ENCODE results near the gene CBFA2T2. TPM values are rescaled to one million over a fixed set of nuclear protein-coding genes. Genes with fewer than 3 reads are reported as not detected.
"Not testable (repeated sequence)": the region's sequence is repeated elsewhere in the genome, so short reads cannot be mapped to it uniquely, and the experiment has no call there.

CBFA2T2 gene
- polyA plus RNA-seq, 4 donors, result 21.8 to 29.8 (median 25.1) TPM

DNA sequence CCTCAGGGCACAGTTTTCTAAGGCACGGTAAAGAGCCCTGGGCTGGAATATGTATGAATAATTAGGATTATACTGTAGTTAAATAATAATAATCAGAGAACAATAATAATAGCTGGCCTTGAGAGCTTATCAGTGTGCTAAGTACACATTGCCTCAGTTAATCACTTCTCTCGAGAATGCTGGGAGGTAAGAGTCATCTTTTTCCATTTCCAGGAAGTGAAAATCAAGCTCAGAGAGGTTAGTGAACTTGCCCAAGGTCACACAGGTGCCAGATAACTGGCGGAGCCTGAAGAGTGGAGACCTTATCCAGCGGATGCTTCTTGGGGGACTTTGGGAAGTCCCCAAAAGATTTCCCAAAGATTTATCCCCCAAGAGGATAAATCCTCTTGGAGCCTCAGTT lies 19.4 kb upstream of the CBFA2T2 start:
- DNase-seq (ENCODE audit: low read depth in 4 of 4, low spot score in 3 of 4), result no peak

DNA sequence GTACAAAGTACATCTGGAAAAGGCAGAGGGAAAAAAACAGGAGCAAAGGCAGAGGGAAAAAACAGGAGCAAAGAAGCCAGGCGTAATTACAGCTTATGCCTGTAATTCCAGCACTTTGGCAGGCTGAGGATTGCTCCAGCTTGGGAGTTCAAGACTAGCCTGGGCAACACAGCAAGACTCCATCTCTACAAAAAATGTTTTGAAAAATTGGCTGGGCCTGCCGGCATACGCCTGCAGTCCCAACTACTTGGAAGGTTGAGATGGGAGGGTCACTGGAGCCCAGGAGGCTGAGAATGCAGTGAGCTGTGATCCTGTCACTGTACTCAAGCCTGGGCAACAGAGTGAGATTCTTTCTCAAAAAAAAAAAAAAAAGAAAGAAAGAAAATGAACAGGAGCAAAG lies 19.0 kb upstream of the CBFA2T2 start:
- no peak for DNase-seq (ENCODE audit: low read depth in 4 of 4, low spot score in 3 of 4)

DNA sequence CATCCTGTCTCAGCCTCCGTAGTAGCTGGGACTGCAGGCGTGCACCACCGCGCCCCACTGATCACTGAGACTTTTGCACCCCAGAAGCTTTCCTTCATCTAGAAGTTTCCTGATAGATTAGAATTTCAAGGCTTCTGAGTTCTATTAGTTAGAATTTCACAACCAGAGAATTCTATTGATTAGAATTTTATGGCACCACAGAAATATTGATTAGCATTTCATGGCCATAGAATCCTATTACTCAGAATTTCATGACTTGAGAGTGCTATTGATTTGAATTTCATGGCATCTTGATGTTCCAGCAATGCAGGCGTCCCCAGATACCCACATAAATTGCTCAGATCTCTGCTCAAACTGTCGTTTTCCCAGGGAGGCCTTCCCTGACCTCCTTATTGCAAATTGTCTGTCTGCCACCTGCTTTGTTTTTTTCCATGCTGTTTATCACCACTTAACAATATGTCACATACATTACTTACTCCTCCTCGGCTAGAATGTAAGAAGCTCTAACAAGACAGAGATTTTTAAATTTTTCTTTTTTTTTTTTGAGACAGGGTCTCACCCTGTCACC lies 16.9 kb upstream of the CBFA2T2 start:
- DNase-seq (ENCODE audit: low read depth in 4 of 4, low spot score in 3 of 4), result no peak

DNA sequence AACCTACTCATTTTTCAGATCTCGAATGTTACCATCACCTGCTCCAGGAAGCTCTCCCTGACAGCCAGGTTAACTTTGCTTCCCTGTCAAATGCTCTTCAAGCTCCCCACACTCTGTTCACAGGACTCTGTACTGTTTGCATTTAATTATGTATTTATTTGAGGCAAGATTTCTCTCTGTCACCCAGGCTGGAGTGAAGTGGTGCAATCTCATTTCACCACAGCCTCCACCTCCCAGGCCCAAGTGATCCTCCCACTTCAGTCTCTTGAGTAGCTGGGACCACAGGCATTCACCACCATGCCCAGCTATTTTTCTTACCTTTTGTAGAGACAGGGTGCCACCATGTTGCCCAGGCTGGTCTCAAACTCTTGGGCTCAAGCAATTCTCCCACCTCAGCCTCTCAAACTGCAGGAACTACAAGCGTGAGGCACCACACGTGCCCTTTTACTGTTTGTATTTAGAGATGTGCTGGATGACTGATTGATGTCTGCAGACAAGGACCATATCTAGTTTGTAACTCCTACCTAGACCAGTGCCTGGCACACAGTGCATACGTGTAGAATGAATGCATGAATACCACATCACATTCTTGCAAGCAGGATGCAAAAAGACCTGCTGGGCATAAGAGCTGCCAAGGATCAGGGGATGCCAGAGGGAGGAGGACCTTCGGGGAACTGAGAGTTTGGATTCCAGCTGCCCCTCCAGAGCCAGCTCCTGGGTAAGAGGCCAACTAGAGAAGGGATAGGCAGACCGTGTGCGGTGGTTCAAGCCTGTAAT lies 15.6 kb upstream of the CBFA2T2 start:
- DNase-seq (ENCODE audit: low read depth in 4 of 4, low spot score in 3 of 4), result no peak

DNA sequence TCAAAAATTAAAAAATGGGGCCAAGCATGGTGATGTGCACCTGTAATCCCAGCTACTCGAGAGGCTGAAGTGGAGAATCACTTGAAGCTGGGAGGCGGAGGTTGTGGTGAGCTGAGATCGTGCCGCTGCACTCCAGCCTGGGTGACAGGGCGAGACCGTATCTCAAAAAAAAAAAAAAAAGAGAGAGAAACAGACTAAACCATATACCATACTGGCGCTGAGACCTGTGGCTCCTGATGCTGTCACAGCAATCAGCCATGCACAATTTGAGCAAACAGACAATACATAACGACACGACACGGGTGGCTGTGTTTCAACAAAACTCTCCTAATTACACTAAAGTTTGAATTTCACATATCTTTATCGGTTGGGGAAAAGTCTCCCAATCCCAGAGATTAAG lies 14.9 kb upstream of the CBFA2T2 start:
- no peak for DNase-seq (ENCODE audit: low read depth in 4 of 4, low spot score in 3 of 4)

DNA sequence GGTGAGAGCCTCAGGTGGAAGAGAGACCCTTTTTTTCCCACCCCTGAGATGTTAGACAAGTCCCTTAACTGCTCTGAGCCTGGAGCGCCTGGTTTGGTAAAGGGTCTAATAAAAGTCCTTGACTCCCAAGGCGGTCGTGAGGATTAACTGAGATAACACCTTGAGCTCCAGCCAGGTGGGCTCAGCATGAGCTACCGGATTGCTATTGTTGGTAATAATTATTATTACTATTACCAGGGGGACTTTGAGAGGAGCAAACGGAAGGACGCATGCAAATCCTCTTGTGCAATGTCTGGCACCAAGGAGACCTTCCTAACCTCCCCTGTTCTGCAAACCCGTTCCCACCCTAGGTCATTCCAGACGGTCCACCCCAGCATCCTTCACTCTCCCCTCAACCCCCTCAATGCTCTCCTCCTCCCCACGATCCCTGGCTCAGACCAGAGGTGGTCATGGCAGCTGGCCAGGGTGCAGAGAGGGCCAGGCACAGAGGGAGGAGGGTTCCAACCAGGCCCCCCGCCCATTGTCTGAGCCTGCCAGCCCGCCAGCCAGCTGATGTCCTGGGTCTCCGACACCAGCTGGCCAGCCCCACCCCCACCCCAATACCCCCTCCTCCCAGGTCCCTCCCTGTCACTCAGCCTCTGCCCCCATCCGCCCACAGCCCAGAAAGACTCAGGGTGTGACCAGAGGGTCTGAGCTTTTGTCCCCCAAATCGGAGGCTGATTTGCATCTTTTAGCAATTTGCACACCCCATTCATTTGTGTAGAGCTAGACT lies 14.3 kb upstream of the CBFA2T2 start:
- DNase-seq (ENCODE audit: low read depth in 4 of 4, low spot score in 3 of 4), result no peak

DNA sequence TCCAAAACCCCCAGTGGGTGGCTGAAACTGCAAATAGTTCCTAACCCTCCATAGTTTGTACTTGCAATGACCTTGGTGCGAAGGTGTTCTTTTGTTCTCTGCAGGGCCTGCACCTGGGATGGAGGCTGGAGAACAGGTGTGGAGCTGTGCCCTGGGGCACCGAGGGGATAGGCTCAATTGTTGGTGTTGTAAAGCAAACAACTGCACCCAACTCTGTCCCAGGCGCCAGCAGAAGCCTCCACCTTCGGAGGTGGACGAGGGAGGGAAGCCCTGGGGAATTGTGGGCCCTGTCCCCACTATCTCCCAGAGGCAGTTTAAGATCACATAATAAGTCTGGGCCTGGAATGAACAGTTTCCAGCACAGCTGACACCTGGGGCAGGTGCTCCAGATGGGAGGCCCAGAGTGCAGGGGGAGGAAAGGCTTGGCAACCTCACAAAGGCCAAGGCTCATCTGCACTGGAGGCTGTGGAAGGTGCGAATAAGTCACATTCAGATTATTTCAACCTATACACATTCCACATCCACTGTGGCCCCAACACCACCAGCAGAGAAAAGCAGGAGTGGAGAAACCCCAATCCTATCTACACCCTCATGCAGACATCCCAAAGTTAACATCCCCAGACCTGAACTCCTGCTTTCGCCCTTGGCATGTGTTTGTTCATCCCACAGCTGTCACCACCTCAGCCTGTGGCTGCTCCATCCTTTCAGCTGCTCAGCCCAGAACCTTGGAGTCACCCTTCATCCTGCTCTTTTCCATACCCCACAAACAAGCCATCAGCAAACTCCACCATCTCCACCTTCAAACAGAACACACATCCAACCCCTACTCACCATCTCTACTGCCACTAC lies 12.3 kb upstream of the CBFA2T2 start:
- DNase-seq (ENCODE audit: low read depth in 4 of 4, low spot score in 3 of 4), result no peak

DNA sequence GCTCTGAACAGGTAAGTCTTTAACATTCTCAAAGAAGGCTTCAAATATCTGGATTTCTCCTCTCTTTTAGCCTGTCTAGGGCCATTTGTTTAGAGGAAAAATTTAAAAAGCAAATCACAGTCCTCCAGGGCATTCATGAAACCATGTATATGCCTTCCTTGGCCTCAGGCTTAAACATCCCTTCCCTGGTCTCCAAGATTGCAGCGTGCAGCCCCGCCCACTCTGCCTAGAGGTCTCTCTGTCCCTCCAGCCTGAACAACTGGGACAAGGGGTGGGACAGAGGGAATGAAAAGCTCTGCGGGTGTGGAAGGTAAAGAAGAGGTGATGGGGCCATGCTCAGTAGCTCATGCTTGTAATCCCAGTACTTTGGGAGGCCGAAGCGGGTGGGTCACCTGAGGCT lies 9.8 kb upstream of the CBFA2T2 start:
- no peak for DNase-seq (ENCODE audit: low read depth in 4 of 4, low spot score in 3 of 4)

DNA sequence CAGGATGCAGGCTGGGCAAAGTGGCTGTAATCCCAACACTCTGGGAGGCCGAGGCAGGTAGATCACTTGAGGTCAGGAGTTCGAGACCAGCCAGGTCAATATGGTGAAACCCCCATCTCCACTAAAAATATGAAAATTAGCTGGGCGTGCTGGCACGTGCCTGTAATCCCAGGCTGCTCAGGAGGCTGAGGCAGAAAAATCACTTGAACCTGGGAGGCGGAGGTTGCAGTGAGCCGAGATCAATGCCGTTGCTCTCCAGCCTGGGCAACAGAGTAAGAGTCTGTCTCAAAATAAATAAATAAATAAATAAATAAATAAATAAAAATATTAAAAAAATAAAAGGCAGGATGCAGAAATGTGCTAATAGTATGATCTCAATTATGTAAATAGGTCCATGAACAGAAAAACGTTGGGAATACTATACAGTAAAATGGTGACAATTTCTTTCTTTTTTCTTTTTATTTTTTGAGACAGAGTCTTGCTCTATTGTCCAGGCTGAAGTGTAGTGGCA lies 8.4 kb upstream of the CBFA2T2 start:
- no peak for DNase-seq (ENCODE audit: low read depth in 4 of 4, low spot score in 3 of 4)

DNA sequence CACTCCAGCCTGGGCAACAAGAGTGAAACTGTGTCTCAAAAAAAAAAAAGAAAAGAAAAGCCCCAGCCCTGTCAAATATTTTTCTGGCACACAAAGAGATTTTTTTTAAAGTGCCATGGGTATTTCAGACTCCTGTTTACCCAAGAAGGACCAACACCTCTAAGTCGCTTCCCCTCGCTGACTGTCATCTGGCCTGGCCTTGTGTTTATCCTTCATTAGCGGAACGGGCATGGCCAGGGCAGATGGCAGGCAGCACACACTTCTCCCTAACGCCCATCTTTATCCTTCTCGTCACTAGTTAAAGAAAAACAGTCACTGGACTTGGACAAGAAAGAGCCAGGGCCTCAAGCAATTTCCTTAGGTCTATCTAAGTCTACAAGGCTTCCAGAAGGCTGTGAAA lies 7.3 kb upstream of the CBFA2T2 start:
- no peak for DNase-seq (ENCODE audit: low read depth in 4 of 4, low spot score in 3 of 4)

DNA sequence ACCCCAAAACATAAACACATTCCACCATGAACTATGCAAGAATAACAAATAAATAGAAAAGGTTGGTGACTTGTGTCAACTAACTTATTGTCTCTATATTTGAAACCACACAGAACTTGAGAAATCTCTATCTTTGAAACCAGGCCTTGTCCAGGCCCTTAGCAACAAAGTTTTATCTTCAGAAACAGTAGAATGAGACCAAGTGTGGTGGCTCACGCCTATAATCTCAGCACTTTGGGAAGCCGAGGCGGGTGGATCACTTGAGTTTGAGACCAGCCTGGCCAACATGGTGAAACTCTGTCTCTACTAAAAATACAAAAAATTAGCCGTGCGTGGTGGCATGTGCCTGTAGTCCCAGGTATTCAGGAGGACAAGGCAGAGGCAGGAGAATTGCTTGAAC lies 6.7 kb upstream of the CBFA2T2 start:
- DNase-seq (ENCODE audit: low read depth in 4 of 4, low spot score in 3 of 4), result not testable (repeated sequence)

DNA sequence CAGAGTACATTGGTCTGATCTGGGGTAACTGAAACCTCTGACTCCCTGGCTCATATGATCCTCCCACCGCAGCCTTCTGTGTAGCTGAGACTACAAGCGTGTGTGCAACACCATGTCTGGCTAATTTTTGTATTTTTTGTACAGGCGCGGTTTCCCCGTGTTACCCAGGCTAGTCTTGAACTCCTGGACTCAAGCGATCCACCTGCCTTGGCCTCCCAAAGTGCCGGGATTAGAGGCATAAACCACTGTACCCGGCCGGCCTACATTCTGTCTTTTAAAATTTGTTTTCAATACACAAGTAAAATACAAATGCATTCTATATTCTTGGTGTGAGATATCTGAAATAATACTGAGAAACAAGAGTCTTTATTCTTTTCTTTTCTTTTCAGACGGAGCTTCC lies 1.7 kb upstream of the CBFA2T2 start:
- no peak for DNase-seq (ENCODE audit: low read depth in 4 of 4, low spot score in 3 of 4)

DNA sequence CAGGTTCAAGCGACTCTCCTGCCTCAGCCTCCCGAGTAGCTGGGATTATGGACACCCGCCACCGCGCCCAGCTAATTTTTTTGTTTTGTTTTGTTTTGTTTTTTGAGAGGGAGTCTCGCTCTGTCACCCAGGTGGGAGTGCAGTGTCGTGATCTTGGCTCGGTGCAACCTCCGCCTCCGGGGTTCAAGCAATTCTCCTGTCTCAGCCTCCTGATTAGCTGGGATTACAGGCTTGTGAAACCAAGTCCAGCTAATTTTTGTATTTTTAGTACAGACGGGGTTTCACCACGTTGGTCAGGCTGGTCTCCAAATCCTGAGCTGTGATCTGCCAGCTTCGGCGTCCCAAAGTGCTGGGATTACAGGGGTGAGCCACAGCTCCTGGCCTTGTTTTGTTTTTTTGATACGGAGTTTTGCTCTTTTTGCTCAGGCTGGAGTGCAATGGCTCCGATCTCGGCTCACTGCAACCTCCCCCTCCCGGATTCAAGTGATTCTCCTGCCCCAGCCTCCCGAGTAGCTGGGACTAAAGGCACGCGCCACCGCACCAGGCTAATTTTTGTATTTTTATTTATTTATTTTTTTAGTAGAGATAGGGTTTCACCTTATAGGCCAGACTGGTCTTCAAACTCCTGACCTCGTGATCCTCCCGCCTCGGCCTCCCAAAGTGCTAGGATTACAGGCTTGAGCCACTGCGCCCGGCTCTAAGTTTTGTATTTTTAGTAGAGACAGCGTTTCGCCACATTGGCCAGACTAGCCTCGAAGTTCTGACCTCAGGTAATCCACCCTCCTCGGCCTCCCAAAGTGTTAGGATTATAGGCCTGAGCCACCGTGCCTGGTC lies 1.0 kb upstream of the CBFA2T2 start:
- not testable (repeated sequence) for DNase-seq (ENCODE audit: low read depth in 4 of 4, low spot score in 3 of 4)

DNA sequence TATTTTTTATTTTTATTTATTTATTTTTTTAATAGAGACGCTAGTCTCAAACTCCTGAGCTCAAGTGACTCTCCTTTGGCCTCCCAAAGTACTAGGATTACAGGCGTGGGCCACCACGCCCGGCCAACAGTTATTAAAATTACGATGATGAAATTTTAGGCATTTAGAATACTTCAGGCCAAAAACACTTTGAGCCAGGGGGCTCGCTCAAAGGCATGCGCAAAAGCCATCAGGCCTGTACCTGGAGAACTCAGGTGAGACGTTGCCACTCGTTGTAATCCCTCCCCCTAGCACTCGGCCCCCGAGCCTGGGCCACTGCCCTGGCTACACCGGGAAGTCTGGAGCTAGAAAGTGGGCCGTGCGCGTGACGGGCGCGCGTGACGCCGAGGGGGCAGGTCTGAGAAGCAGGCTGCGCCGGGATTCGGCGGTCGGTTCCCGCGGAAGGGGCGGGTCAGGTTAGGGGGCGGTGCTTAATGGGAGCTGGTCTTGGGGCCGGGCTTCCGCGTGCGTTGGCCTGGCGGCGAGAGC lies 337 bp upstream of the CBFA2T2 start:
- DNase-seq (ENCODE audit: low read depth in 4 of 4, low spot score in 3 of 4), result peak; percentile 90 to 94 (median 92)

DNA sequence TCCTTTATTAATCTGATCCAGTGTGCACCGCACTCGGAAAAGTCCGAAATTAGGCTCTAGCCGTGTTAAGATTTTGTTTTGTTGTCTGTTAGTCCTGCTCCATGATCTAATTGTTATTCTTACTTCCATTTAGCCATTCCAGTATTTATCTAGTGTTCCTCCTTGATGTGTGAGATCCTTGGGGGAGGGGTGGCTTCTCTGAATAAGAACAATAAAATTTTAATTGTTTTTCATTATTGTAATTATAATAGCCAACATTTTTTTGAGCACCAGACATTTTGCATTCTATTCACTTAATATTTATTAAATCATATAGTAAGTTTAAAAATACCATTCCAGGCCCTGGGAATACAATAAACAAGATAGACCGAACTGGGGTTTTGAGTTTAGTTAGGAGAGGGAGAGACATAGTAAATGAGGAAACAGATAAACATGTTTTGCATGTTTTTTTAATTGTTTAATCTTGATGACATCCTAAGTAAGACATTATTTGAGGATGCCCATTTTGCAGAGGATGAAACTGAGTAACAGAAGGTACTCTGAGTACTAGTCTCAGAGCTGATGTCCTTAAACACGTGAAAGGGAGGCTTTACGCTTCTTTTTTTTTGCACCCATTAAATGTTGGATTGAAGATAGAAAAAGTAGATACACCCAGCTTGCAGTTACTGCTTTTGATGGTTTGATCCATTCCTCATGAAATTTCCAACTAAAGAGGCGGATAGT lies 1.2 kb downstream of the CBFA2T2 start:
- DNase-seq (ENCODE audit: low read depth in 4 of 4, low spot score in 3 of 4), result no peak

DNA sequence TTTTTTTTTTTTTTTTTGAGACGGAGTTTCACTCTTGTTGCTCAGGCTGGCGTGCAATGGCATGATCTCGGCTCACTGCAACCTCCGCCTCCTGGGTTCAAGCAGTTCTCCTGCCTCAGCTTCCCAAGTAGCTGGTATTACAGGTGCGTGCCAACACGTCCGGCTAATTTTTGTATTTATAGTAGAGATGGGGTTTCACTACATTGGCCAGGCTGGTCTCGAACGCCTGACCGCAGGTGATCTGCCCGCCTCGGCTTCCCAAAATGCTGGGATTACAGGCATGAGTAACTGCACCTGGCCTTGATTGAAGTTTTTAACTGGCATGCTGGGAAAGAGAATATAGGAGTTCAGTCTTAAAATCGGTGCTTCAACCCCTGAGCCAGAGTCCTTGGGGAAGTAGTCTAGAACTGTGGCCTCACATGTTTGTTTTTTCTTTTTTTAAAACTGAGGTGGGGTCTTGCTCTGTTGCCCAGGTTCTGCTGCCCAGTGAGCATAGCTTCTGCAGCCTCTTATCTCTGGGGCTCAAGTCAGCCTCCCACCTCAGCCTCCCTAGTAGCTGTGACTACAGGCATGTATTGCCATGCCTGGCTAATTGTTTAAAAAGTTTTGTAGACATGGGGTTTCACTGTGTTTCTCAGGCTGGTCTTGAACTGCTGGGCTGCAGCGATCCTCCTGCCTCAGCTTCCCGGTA lies 3.3 kb downstream of the CBFA2T2 start:
- no peak for DNase-seq (ENCODE audit: low read depth in 4 of 4, low spot score in 3 of 4)

DNA sequence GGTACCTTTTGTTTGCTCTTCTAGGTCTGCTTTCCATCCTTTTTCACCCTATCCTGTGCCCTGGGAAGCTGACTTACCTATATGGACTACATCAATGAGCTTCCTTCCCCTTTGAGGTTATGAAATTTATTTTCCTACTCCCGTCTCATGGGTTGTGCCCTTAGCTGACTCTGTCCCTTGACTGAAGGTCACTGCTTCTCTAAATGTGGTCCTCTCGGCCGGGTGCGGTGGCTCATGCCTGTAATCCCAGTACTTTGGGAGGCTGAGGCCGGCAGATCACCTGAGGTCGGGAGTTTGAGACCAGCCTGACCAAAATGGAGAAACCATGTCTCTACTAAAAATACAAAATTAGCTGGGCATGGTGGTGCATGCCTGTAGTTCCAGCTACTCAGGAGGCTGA lies 6.9 kb downstream of the CBFA2T2 start:
- not testable (repeated sequence) for DNase-seq (ENCODE audit: low read depth in 4 of 4, low spot score in 3 of 4)

DNA sequence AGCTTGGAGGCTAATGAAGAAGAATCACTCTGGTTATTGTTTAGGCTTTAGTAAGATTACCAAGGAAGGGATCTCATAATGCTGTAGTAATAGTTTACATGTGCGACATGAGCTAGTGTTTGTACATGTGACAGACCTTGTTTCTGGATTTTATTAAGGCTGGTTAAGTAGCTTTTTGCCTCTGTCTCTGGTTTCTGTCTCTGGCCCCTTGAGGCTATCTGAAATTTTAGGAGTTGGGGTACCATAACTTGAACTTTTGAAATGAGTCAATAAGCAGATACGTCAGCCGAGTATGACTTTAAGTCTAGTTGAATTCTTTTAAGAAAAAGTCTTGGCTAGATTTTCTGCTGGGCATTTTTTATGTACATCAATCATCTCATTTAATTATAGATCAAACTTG lies 9.5 kb downstream of the CBFA2T2 start:
- DNase-seq (ENCODE audit: low read depth in 4 of 4, low spot score in 3 of 4), result no peak
